RWPE2 (cell line): ENCODE data around the gene PTPN22.
A peak's percentile ranks its signal among the peaks of the same experiment; 100 is the strongest.

Experiments used
- ATAC-seq: fragments of 200-7000 bp; cut with Tn5 transposase; 3 replicates; pipeline ENCODE4 v1.9.1; 2021; ENCODE audit warnings: low read depth
- DNase-seq: peaks from one replicate; pipeline ENCODE4 v3.0.0-alpha.2; 2020; ENCODE audit warnings: low spot score
- H3K27ac ChIP-seq: fragments of 450-650 bp; 2 replicates; pipeline ENCODE4 v1.5.1; 2017; ENCODE audit warnings: mild to moderate bottlenecking; ENCODE audit not compliant: poor library complexity, severe bottlenecking
- H3K27me3 ChIP-seq: fragments of 250-450 bp; sonication (Bioruptor Pico); 2 replicates; pipeline ENCODE4 v1.5.1; 2021; ENCODE audit warnings: mild to moderate bottlenecking, moderate library complexity; ENCODE audit not compliant: insufficient read depth, poor library complexity, severe bottlenecking
- H3K36me3 ChIP-seq: fragments of 250-450 bp; sonication (Bioruptor Pico); 2 replicates; pipeline ENCODE4 v1.5.1; 2020; ENCODE audit warnings: low read depth, mild to moderate bottlenecking, moderate library complexity
- H3K4me1 ChIP-seq: fragments of 250-450 bp; sonication (Bioruptor Pico); 2 replicates; pipeline ENCODE4 v1.5.1; 2021; ENCODE audit warnings: mild to moderate bottlenecking, moderate library complexity; ENCODE audit not compliant: insufficient read depth, poor library complexity, severe bottlenecking
- H3K4me3 ChIP-seq: fragments of 250-450 bp; sonication (Bioruptor Pico); 2 replicates; pipeline ENCODE4 v1.5.1; 2021; ENCODE audit warnings: mild to moderate bottlenecking, moderate library complexity; ENCODE audit not compliant: severe bottlenecking
- H3K9me3 ChIP-seq: fragments of 250-450 bp; sonication (Bioruptor Pico); 2 replicates; pipeline ENCODE4 v1.5.1; 2021; ENCODE audit warnings: mild to moderate bottlenecking, moderate library complexity; ENCODE audit not compliant: severe bottlenecking
- CTCF ChIP-seq: fragments of 450-650 bp; IDR thresholded peaks from one replicate; pipeline ENCODE4 v1.5.1; 2017; ENCODE audit warnings: mild to moderate bottlenecking, moderate library complexity; ENCODE audit not compliant: poor library complexity, severe bottlenecking

The PTPN22 gene

DNA sequence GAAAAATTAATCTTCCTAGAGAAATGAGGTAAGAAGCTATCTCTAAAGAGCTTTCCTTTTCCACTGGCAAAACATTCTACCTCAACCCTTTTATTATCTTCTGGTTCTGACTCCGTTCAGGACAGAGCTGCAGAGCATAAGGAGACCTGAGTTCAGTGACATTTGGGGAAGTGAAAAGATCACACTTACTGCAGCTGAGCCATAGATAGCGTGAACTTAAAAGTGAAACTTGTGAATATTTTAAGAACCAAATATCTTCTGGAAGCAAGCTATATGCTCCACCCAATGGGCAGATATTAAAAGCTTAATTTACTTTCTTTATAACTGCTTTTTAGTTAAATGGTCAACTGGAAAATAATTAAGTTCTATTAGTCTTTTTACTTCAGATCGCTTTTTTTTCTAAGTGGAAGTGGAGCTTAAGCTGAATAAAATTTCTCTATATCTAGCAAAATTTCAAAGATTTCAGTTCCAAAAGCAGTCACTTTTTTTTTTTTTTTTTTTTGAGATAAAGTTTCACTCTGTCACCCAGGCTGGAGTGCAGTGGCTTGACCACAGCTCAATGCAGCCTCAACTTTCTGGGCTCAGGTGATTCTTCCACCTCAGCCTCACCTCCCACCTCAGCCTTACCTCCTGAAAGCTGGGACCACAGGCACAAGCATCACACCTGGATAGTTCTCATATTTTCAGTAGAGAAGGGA lies 11.9 kb downstream of the PTPN22 start:
- H3K4me1 ChIP-seq = peaks cover 17% of the 10 kb centered on the region
- H3K36me3 ChIP-seq = no peaks in the 10 kb centered on the region
- DNase-seq (no peak), ATAC-seq (no peak)
- peak overlapping the region; percentile 67 for H3K27ac ChIP-seq
- no peak overlapping the region for H3K4me3 ChIP-seq
- H3K27me3 ChIP-seq = no peaks in the 10 kb centered on the region
- H3K9me3 ChIP-seq = no peaks in the 10 kb centered on the region
- TF ChIP-seq CTCF = no peak

DNA sequence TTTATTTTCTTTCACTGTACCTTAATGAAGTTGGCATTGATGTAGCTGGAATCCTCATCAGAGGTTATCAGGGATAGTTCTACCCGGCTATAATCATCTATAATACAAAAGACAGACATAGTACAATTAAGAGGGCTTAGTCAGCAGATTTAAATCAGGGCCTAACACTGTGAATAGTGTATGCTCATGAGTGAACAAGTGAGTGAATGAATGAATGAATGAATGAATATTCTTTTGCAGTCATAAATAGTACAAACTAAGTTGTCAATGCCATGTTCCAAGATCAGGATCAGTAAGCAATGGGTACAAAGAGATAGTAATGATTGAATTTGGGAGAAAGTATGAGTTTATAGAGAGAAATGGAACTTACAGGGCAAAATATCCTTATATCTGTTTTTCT lies 12.5 kb downstream of the PTPN22 start:
- TF ChIP-seq CTCF = no peak
- Histone ChIP-seq H3K9me3 (no peaks in the 10 kb centered on the region), H3K27me3 (no peaks in the 10 kb centered on the region), H3K27ac (no peak overlapping the region), H3K4me1 (peaks cover 17% of the 10 kb centered on the region), H3K4me3 (no peak overlapping the region), H3K36me3 (no peaks in the 10 kb centered on the region)
- no peak for ATAC-seq
- no peak for DNase-seq

- Histone ChIP-seq H3K27me3 (no peaks in the 10 kb centered on the region), H3K36me3 (no peaks in the 10 kb centered on the region), H3K4me1 (peaks cover 17% of the 10 kb centered on the region), H3K27ac (no peak overlapping the region), H3K4me3 (no peak overlapping the region), H3K9me3 (no peaks in the 10 kb centered on the region)
- ATAC-seq (no peak), DNase-seq (no peak)
- TF ChIP-seq CTCF = no peak
These were observed 13.1 kb downstream of the PTPN22 start for GRCh38 chr1:113858418-113858817.

DNA sequence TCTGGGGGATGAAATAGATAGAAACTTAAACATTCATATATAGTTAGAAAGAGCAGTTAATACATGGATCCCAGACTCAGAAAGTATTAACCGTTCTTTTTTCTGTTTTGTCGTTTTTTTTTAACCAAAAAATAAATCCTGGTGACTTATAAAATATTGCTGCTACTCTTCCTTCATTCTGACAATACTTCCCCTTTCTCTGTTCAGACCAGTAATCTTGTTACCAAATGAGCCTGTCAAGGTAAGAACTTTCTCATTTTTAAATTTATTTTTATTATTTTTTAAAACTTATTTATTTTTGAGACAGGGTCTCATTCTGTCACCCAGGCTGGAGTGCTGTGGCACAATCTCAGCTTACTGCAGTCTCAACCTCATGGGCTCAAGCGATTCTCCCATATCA lies 13.7 kb downstream of the PTPN22 start:
- Histone ChIP-seq H3K4me1 (peaks cover 17% of the 10 kb centered on the region), H3K9me3 (no peaks in the 10 kb centered on the region), H3K27me3 (no peaks in the 10 kb centered on the region), H3K4me3 (no peak overlapping the region), H3K36me3 (no peaks in the 10 kb centered on the region), H3K27ac (no peak overlapping the region)
- no peak for ATAC-seq
- no peak for DNase-seq
- TF ChIP-seq CTCF = no peak

- no peak for TF ChIP-seq CTCF
- ATAC-seq (no peak), DNase-seq (no peak)
- Histone ChIP-seq H3K4me3 (no peak overlapping the region), H3K36me3 (no peaks in the 10 kb centered on the region), H3K27ac (no peak overlapping the region), H3K27me3 (no peaks in the 10 kb centered on the region), H3K4me1 (peaks cover 14% of the 10 kb centered on the region), H3K9me3 (no peaks in the 10 kb centered on the region)
These were observed 15.1 kb downstream of the PTPN22 start for GRCh38 chr1:113856401-113856790.
